Sigmoid colon (tissue), 7 donors: ENCODE measurements around the gene POU6F2. TPM values are rescaled to one million over a fixed set of nuclear protein-coding genes. Genes with fewer than 3 reads are reported as not detected.

Experiments
- DNase-seq: peaks from one replicate; pipeline ENCODE4 v3.0.0-alpha.2; 2019
- H3K27ac ChIP-seq, 4 donors: fragments of 200-600 bp; sonication (generic); one replicate each; pipeline ENCODE4 v1.5.1; 2016 to 2019; ENCODE audit warnings: mild to moderate bottlenecking in 1 of 4
- H3K27me3 ChIP-seq, 3 donors: fragments of 200-600 bp; sonication (generic); one replicate each; pipeline ENCODE4 v1.5.1; 2019; ENCODE audit warnings: mild to moderate bottlenecking in 1 of 3
- H3K36me3 ChIP-seq, 4 donors: fragments of 200-600 bp; sonication (generic); one replicate each; pipeline ENCODE4 v1.5.1; 2016 to 2019
- H3K4me1 ChIP-seq, 4 donors: fragments of 200-600 bp; sonication (generic); one replicate each; pipeline ENCODE4 v1.5.1; 2017 to 2019
- H3K4me3 ChIP-seq, 4 donors: fragments of 200-600 bp; sonication (generic); one replicate each; pipeline ENCODE4 v1.5.1; 2017 to 2019; ENCODE audit warnings: mild to moderate bottlenecking in 2 of 4, moderate library complexity in 1 of 4
- H3K9me3 ChIP-seq, 4 donors: fragments of 200-600 bp in 3 of 4; sonication (generic) in 3 of 4; one replicate each; pipeline versions ENCODE4 v1.5.1 to v1.6.1; 2013 to 2019
- CTCF ChIP-seq, 4 experiments: fragments of 450-650 bp in 3 of 4; fragments of 200-600 bp in 1 of 4; IDR thresholded peaks; one replicate each; pipeline ENCODE4 v1.5.1; 2016 to 2019; ENCODE audit warnings: antibody characterized with exemption in 4 of 4, mild to moderate bottlenecking in 3 of 4, moderate library complexity in 2 of 4
- EP300 ChIP-seq, 4 donors: sonication (generic); formaldehyde crosslinking; IDR thresholded peaks; one replicate each; pipeline ENCODE4 v1.6.1; 2017; ENCODE audit warnings: antibody characterized with exemption in 4 of 4
- POLR2A ChIP-seq, 2 donors: fragments of 450-650 bp; IDR thresholded peaks; one replicate each; pipeline ENCODE4 v1.6.1; 2016; ENCODE audit warnings: antibody characterized with exemption in 2 of 2, mild to moderate bottlenecking in 2 of 2, moderate library complexity in 2 of 2
- POLR2AphosphoS5 ChIP-seq, 4 donors: sonication (generic); formaldehyde crosslinking; IDR thresholded peaks; one replicate each; pipeline ENCODE4 v1.6.1; 2017; ENCODE audit warnings: antibody characterized with exemption in 4 of 4
- WGBS, 2 donors: extraction: QIAGEN DNeasy Blood & Tissue Kit; methylation state at CpG; one replicate each; pipeline ENCODE4 v1.1.7; 2013; 5-methylcytosine and 5-hydroxymethylcytosine counted together
- intact Hi-C: fragments of 100-400 bp; cut with DNase I; formaldehyde crosslinking; loops from one replicate; pipeline ENCODE4 v1.15.1; 2023
- polyA plus RNA-seq, 3 donors: library from polyadenylated mRNA; stranded (reverse); fragments of 200-250 nt; gene quantifications; one replicate each; pipeline ENCODE4 v1.2.3, GENCODE V29; 2013
- total RNA-seq, 4 donors: library from RNA; depleted of rRNA; stranded (reverse); fragments of >200 nt; gene quantifications; one replicate each; pipeline ENCODE4 v1.1.0, GENCODE V29; 2016
- donor health status: healthy with polysubstance abuse.
- donor health status: Bipolar disorder and iron deficiency.
- donor health status: healthy.

The POU6F2 gene
- total and polyA plus RNA-seq, 7 donors, result 0.04 TPM; not detected in 6

- Histone ChIP-seq H3K4me1 (no peaks in the 10 kb centered on the region), H3K27me3 (no peaks in the 10 kb centered on the region), H3K9me3 (no peaks in the 10 kb centered on the region), H3K36me3 (no peaks in the 10 kb centered on the region), H3K27ac (no peak overlapping the region), H3K4me3 (no peak overlapping the region)
- 71 to 83% methylated on average over 4 of the region's 4 CpGs for WGBS, 2 donors
- DNase-seq, result no peak
- intact Hi-C loops, result no loop called here
- TF ChIP-seq POLR2A (IDR thresholded peaks at IDR 0.05), result no peak
Measured at GRCh38 chr7:39461263-39461820, 483.6 kb downstream of the POU6F2 start.

- no peak for DNase-seq
- Histone ChIP-seq H3K9me3 (no peaks in the 10 kb centered on the region), H3K36me3 (no peaks in the 10 kb centered on the region), H3K27me3 (no peaks in the 10 kb centered on the region), H3K4me1 (no peaks in the 10 kb centered on the region), H3K27ac (no peak overlapping the region), H3K4me3 (no peak overlapping the region)
- WGBS, 2 donors, result 42 to 74% methylated on average over 3 of the region's 3 CpGs
- intact Hi-C loops, result no loop called here
- TF ChIP-seq POLR2AphosphoS5 (IDR thresholded peaks at IDR 0.05) (no peak), EP300 (IDR thresholded peaks at IDR 0.05) (no peak), POLR2A (IDR thresholded peaks at IDR 0.05) (no peak), CTCF (IDR thresholded peaks at IDR 0.05) (no peak)
Measured at GRCh38 chr7:39463252-39463651, 485.5 kb downstream of the POU6F2 start.

- WGBS, 2 donors, result 55 to 77% methylated on average over 16 of the region's 16 CpGs
- no peaks in the 10 kb centered on the region for H3K9me3 ChIP-seq
- H3K36me3 ChIP-seq, result no peaks in the 10 kb centered on the region
- DNase-seq, result no peak
- no peak overlapping the region for H3K27ac ChIP-seq
- TF ChIP-seq CTCF (IDR thresholded peaks at IDR 0.05) (no peak), EP300 (IDR thresholded peaks at IDR 0.05) (no peak), POLR2AphosphoS5 (IDR thresholded peaks at IDR 0.05) (no peak)
- H3K27me3 ChIP-seq, result no peaks in the 10 kb centered on the region
- H3K4me1 ChIP-seq, result no peaks in the 10 kb centered on the region
- H3K4me3 ChIP-seq, result peak overlapping the region in 1 of 4 donors; percentile 8
- intact Hi-C loops, result loop anchor here (2.0 kb wide), 2 partner anchors 532 to 668 kb away; no protein-coding TSS in a partner anchor
Measured at GRCh38 chr7:39464350-39465054, 486.8 kb downstream of the POU6F2 start.

GRCh38 chr7:39465055-39465929 lies 487.6 kb downstream of the POU6F2 start:
- no peaks in the 10 kb centered on the region for H3K27me3 ChIP-seq
- H3K4me3 ChIP-seq, result peak overlapping the region in 1 of 4 donors; percentile 8
- intact Hi-C loops, result loop anchor here (2.0 kb wide), 2 partner anchors 532 to 668 kb away; no protein-coding TSS in a partner anchor
- H3K27ac ChIP-seq, result no peak overlapping the region
- no peaks in the 10 kb centered on the region for H3K36me3 ChIP-seq
- WGBS, 2 donors, result 32 to 35% methylated on average over 18 of the region's 18 CpGs
- DNase-seq, result no peak
- H3K9me3 ChIP-seq, result no peaks in the 10 kb centered on the region
- TF ChIP-seq POLR2AphosphoS5 (IDR thresholded peaks at IDR 0.05), result no peak
- TF ChIP-seq POLR2A (IDR thresholded peaks at IDR 0.05), result no peak
- TF ChIP-seq EP300 (IDR thresholded peaks at IDR 0.05), result no peak
- peak; percentile 52 to 77 (median 64) for TF ChIP-seq CTCF (IDR thresholded peaks at IDR 0.05)
- H3K4me1 ChIP-seq, result no peaks in the 10 kb centered on the region

GRCh38 chr7:39468261-39468660 lies 490.6 kb downstream of the POU6F2 start:
- Histone ChIP-seq H3K9me3 (no peaks in the 10 kb centered on the region), H3K4me3 (no peak overlapping the region), H3K36me3 (no peaks in the 10 kb centered on the region), H3K4me1 (no peaks in the 10 kb centered on the region), H3K27ac (no peak overlapping the region), H3K27me3 (no peaks in the 10 kb centered on the region)
- TF ChIP-seq EP300 (IDR thresholded peaks at IDR 0.05) (no peak), POLR2AphosphoS5 (IDR thresholded peaks at IDR 0.05) (no peak), CTCF (IDR thresholded peaks at IDR 0.05) (no peak), POLR2A (IDR thresholded peaks at IDR 0.05) (no peak)
- whole genome bisulfite sequencing, 2 donors, result 51 to 77% methylated on average over 2 of the region's 2 CpGs
- intact Hi-C loops, result no loop called here
- no peak for DNase-seq
